Astrocyte (in vitro differentiated cells and primary cell): ENCODE measurements around the gene CNN2.

Experiments
- EZH2 ChIP-seq: IDR thresholded peaks from 2 replicates; pipeline ENCODE4 v1.6.1; 2012; ENCODE audit warnings: mild to moderate bottlenecking, low read length, inconsistent platforms; ENCODE audit not compliant: insufficient read depth
- TF ChIP-seq, protein P1 (sequence below): IDR thresholded peaks from 2 replicates; pipeline ENCODE4 v1.5.1; 2011; ENCODE audit warnings: low read depth, mild to moderate bottlenecking, inconsistent platforms, low read length, moderate library complexity; ENCODE audit not compliant: insufficient read depth

DNA sequence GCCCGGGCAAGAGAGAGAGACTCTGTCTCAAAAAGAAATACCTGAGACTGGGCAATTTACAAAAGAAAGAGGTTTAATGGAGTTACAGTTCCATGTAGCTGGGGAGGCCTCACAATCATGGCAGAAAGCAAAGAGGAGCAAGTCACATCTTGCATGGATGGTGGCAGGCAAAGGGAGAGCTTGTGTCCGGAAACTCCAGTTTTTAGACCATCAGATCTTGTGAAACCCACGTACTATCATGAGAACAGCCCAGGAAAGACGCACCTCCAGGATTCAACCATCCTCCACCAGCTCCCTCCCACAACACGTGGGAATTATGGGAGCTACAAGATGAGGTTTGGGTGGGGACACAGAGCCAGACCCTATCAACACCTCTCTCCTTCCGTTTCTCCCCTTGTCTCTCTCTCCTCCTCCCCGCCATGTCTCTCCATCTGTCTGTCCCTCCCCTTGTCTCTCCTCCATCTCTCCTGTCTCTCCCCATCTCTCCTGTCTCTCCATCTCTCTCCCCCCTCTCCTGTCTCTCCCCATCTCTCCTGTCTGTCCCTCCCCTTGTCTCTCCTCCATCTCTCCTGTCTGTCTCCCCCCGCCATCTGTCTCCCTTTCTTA lies 58.7 kb downstream of the CNN2 start:
- TF ChIP-seq, protein P1, sequence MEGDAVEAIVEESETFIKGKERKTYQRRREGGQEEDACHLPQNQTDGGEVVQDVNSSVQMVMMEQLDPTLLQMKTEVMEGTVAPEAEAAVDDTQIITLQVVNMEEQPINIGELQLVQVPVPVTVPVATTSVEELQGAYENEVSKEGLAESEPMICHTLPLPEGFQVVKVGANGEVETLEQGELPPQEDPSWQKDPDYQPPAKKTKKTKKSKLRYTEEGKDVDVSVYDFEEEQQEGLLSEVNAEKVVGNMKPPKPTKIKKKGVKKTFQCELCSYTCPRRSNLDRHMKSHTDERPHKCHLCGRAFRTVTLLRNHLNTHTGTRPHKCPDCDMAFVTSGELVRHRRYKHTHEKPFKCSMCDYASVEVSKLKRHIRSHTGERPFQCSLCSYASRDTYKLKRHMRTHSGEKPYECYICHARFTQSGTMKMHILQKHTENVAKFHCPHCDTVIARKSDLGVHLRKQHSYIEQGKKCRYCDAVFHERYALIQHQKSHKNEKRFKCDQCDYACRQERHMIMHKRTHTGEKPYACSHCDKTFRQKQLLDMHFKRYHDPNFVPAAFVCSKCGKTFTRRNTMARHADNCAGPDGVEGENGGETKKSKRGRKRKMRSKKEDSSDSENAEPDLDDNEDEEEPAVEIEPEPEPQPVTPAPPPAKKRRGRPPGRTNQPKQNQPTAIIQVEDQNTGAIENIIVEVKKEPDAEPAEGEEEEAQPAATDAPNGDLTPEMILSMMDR: no peak
- TF ChIP-seq EZH2: no peak
